ENCODE results near the gene RETN. TPM values are rescaled to one million over a fixed set of nuclear protein-coding genes. Genes with fewer than 3 reads are reported as not detected.

Gene RETN
- total and polyA plus RNA-seq, 2 experiments from 2014 or later = not detected

DNA sequence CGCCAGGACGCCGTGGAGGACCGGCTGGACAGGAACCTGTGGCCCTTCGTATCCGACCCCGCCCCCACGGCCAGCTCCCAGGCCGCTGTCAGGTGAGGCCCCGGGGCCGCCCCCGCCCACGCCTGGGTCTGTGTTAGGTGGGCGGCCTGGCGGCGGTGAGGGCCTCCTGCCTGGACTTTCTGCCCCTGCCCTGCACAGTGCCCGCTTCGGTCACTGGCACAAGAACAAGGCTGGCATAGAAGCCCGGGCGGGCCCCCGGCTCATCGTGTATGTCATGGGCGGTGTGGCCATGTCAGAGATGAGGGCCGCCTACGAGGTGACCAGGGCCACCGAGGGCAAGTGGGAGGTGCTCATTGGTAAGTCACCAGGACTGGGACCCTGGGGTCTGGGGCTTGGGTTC is 21.7 kb upstream of the RETN start:
- Histone ChIP-seq H3K27ac (ENCODE audit: low read depth) (no peak overlapping the region), H3K4me2 (no peak overlapping the region), H3K36me3 (ENCODE audit: insufficient read depth) (no peaks in the 10 kb centered on the region), H3K4me1 (ENCODE audit: insufficient read depth) (no peaks in the 10 kb centered on the region), H3F3A (replicated peaks; ENCODE audit: low read depth) (no peaks in the 10 kb centered on the region), H3K9me2 (ENCODE audit: insufficient read depth) (no peaks in the 10 kb centered on the region), H4K20me1 (replicated peaks; ENCODE audit: insufficient read depth) (no peaks in the 10 kb centered on the region; the same call in 1 of the 2 replicates), H3K27me3 (ENCODE audit: insufficient read depth) (peaks cover 6% of the 10 kb centered on the region; the same call in 1 of the 2 replicates), H3K4me3 (no peak overlapping the region), H2AFZ (no peak overlapping the region), H3K79me2 (replicated peaks; ENCODE audit: insufficient read depth) (no peaks in the 10 kb centered on the region)
- no peak for DNase-seq (ENCODE audit: low spot score)
- ATAC-seq = no peak
- Mint-ChIP-seq H3K9me3 (no peaks in the 10 kb centered on the region), H3K36me3 (ENCODE audit: low read depth) (peaks cover 3% of the 10 kb centered on the region; the same call in 1 of the 3 replicates), H3K27ac (no peak overlapping the region), H3K4me1 (peaks cover 1% of the 10 kb centered on the region; the same call in 1 of the 3 replicates), H3K4me3 (no peak overlapping the region), H3K27me3 (ENCODE audit: insufficient read depth, low read depth, poor library complexity) (peaks cover 20% of the 10 kb centered on the region)
- TF ChIP-seq STAT1 (IDR thresholded peaks at IDR 0.05; ENCODE audit: unreplicated experiment) = no peak
- no peak for TF ChIP-seq ZNF462 (CRISPR knock-in tag; IDR thresholded peaks at IDR 0.05)
- no peak for TF ChIP-seq NANOG (IDR thresholded peaks at IDR 0.05; ENCODE audit: borderline replicate concordance)
- TF ChIP-seq POLR2AphosphoS5 (IDR thresholded peaks at IDR 0.05; ENCODE audit: low read depth) = no peak
- TF ChIP-seq CREB1 (CRISPR knock-in tag; IDR thresholded peaks at IDR 0.05; ENCODE audit: low read depth) = no peak
- no peak for TF ChIP-seq EZH2phosphoT487 (IDR thresholded peaks at IDR 0.05; ENCODE audit: unreplicated experiment)
- no peak for TF ChIP-seq EZH2 (IDR thresholded peaks at IDR 0.05; ENCODE audit: low read depth, unreplicated experiment)
- TF ChIP-seq ZNF331 (CRISPR knock-in tag; IDR thresholded peaks at IDR 0.05; ENCODE audit: low read depth) = no peak
- TF ChIP-seq, protein P1, sequence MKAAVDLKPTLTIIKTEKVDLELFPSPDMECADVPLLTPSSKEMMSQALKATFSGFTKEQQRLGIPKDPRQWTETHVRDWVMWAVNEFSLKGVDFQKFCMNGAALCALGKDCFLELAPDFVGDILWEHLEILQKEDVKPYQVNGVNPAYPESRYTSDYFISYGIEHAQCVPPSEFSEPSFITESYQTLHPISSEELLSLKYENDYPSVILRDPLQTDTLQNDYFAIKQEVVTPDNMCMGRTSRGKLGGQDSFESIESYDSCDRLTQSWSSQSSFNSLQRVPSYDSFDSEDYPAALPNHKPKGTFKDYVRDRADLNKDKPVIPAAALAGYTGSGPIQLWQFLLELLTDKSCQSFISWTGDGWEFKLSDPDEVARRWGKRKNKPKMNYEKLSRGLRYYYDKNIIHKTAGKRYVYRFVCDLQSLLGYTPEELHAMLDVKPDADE (IDR thresholded peaks at IDR 0.05) = no peak
- TF ChIP-seq ZNF114 (CRISPR knock-in tag; IDR thresholded peaks at IDR 0.05) = no peak
- TF ChIP-seq REST (IDR thresholded peaks at IDR 0.05; ENCODE audit: unreplicated experiment) = no peak
- TF ChIP-seq, protein P2, sequence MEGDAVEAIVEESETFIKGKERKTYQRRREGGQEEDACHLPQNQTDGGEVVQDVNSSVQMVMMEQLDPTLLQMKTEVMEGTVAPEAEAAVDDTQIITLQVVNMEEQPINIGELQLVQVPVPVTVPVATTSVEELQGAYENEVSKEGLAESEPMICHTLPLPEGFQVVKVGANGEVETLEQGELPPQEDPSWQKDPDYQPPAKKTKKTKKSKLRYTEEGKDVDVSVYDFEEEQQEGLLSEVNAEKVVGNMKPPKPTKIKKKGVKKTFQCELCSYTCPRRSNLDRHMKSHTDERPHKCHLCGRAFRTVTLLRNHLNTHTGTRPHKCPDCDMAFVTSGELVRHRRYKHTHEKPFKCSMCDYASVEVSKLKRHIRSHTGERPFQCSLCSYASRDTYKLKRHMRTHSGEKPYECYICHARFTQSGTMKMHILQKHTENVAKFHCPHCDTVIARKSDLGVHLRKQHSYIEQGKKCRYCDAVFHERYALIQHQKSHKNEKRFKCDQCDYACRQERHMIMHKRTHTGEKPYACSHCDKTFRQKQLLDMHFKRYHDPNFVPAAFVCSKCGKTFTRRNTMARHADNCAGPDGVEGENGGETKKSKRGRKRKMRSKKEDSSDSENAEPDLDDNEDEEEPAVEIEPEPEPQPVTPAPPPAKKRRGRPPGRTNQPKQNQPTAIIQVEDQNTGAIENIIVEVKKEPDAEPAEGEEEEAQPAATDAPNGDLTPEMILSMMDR (conservative IDR thresholded peaks at IDR 0.05; ENCODE audit: low read depth in 2 of 2) = no peak
- TF ChIP-seq JUNB (IDR thresholded peaks at IDR 0.05; ENCODE audit: unreplicated experiment) = no peak
